ENCODE results near the gene HTR3A.

The HTR3A gene

DNA sequence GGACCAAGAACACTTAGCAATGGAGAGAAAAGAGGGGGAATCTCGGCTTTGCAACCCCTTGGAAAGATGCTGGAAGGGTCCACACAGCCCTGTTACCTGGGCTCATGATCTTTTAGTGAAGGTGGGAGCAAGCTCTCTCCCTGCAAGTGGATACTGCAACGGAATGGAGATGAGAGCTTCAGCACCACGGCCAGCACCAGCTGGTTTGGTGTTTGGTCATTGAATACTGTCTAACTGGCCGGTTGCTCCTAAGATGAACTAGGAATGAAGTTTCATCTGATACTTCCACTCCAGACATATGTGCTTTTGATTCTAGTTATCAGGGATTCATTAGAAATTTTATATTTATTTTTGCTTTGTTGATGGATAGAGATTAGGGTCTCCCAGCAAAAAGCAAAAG, 16.3 kb downstream of the HTR3A start:
- no peak for TF ChIP-seq ZNF274 (IDR thresholded peaks at IDR 0.05; ENCODE audit: low read depth, low read length)
- H3K4me3 ChIP-seq (ENCODE audit: low read length): no peak overlapping the region

- no peak overlapping the region for H3K4me3 ChIP-seq (ENCODE audit: low read length)
- no peak for TF ChIP-seq ZNF274 (IDR thresholded peaks at IDR 0.05; ENCODE audit: low read depth, low read length)
These were observed 17.0 kb downstream of the HTR3A start for GRCh38 chr11:113991718-113992458.

DNA sequence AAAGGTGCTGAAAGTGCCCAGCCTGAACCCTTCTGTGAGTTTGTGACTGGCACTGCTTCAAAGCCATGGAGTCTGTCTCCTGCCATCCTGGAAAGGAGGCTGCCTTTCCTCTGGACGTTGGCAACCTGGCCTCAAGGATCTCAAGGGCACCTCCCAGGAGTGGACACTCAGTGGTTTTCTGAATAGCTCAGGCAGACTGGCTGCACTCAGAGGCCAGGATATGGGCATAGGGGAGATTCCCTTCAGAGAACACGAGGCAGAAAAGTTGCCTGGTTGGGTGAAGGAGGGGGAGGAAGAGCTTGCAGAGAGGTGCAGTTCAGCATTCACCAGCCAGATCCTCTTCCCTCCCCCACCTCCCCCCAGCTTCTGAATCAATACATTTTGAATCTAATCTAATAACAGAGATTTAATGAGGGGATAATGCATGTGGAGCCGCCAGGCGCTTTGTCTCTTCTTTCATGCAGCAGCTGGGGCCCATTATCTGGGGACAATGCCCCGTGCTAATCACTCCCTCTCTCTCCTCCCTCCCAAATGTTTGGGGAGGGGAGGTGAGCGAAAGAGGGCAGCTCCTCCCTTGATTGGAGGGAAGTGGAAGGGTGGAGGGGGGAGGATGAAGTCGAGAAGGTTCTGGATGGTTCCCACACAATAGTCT, 17.7 kb downstream of the HTR3A start:
- H3K4me3 ChIP-seq (ENCODE audit: low read length): no peak overlapping the region
- no peak for TF ChIP-seq ZNF274 (IDR thresholded peaks at IDR 0.05; ENCODE audit: low read depth, low read length)

- H3K4me3 ChIP-seq (ENCODE audit: low read length): no peak overlapping the region
- no peak for TF ChIP-seq ZNF274 (IDR thresholded peaks at IDR 0.05; ENCODE audit: low read depth, low read length)
These were observed 19.4 kb downstream of the HTR3A start for GRCh38 chr11:113994077-113994954.

GRCh38 chr11:113997473-113997872, 22.6 kb downstream of the HTR3A start:
- no peak overlapping the region for H3K4me3 ChIP-seq (ENCODE audit: low read length)
- no peak for TF ChIP-seq ZNF274 (IDR thresholded peaks at IDR 0.05; ENCODE audit: low read depth, low read length)

- TF ChIP-seq ZNF274 (IDR thresholded peaks at IDR 0.05; ENCODE audit: low read depth, low read length): no peak
- H3K4me3 ChIP-seq (ENCODE audit: low read length): no peak overlapping the region
These were observed 23.7 kb downstream of the HTR3A start for GRCh38 chr11:113998574-113998973.

GRCh38 chr11:114000526-114000925, 25.6 kb downstream of the HTR3A start:
- no peak overlapping the region for H3K4me3 ChIP-seq (ENCODE audit: low read length)
- no peak for TF ChIP-seq ZNF274 (IDR thresholded peaks at IDR 0.05; ENCODE audit: low read depth, low read length)

DNA sequence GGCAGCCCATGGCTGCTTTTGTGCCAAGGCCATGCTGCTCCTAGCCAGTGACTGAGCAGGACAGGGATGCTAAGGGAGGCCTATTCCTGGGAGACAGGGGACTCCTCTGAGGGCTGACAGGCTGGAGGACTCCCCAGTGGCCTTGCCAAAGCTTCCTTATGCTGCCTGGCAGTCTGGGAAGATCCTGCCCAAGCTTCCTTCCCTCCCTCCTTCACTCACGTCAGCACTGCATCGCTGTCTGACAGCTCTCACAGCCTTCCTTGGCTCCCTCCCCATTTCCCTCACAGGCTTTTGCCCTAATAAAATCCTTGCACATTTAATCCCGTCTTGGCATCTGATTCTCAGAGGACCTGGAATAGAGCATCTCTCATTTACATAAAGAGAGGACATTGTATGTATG, 26.5 kb downstream of the HTR3A start:
- TF ChIP-seq ZNF274 (IDR thresholded peaks at IDR 0.05; ENCODE audit: low read depth, low read length): no peak
- no peak overlapping the region for H3K4me3 ChIP-seq (ENCODE audit: low read length)

GRCh38 chr11:114008331-114008730, 33.4 kb downstream of the HTR3A start:
- no peak overlapping the region for H3K4me3 ChIP-seq (ENCODE audit: low read length)
- no peak for TF ChIP-seq ZNF274 (IDR thresholded peaks at IDR 0.05; ENCODE audit: low read depth, low read length)

DNA sequence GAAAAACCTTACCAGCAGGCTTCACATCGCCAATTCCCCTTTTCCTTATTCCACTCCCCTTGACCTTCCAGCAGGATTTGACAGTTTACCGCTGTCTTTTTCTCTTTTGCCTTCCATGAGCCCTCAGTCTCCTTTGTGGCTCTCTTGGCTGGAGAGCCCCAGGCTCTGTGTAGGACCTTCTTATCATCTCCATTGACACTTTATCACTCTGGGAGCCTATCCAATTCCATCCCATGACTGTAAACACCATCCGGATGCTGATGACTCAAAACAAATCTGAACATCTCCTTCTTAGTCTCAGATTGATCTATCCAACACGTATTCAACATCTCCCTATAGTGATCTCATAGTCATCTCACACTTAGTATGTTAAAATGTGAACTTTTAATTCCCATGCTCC, 36.0 kb downstream of the HTR3A start:
- no peak overlapping the region for H3K4me3 ChIP-seq (ENCODE audit: low read length)
- TF ChIP-seq ZNF274 (IDR thresholded peaks at IDR 0.05; ENCODE audit: low read depth, low read length): no peak

DNA sequence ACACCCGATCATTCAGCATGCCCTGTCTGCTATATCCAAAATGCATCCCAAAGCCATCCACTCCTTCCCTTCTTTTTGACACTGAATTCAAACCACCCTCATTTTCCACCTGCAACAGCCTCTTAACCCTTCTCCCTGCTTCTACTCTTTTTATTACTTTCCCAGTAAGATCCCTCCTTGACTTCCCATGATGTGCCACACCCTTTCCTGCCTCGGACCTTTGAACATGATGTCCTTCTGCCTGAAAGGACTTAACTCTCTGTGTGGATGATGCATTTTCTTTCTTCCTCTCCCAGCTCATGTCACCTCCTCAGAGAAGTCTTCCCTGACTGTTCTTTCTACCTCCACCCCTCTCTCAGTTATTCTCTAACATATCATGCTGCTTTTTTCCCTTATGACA, 36.5 kb downstream of the HTR3A start:
- H3K4me3 ChIP-seq (ENCODE audit: low read length): no peak overlapping the region
- no peak for TF ChIP-seq ZNF274 (IDR thresholded peaks at IDR 0.05; ENCODE audit: low read depth, low read length)

GRCh38 chr11:114015117-114015516, 40.2 kb downstream of the HTR3A start:
- no peak for TF ChIP-seq ZNF274 (IDR thresholded peaks at IDR 0.05; ENCODE audit: low read depth, low read length)
- H3K4me3 ChIP-seq (ENCODE audit: low read length): no peak overlapping the region

GRCh38 chr11:114016986-114017385, 42.1 kb downstream of the HTR3A start:
- no peak for TF ChIP-seq ZNF274 (IDR thresholded peaks at IDR 0.05; ENCODE audit: low read depth, low read length)
- no peak overlapping the region for H3K4me3 ChIP-seq (ENCODE audit: low read length)

GRCh38 chr11:114017723-114018122, 42.8 kb downstream of the HTR3A start:
- no peak for TF ChIP-seq ZNF274 (IDR thresholded peaks at IDR 0.05; ENCODE audit: low read depth, low read length)
- no peak overlapping the region for H3K4me3 ChIP-seq (ENCODE audit: low read length)

DNA sequence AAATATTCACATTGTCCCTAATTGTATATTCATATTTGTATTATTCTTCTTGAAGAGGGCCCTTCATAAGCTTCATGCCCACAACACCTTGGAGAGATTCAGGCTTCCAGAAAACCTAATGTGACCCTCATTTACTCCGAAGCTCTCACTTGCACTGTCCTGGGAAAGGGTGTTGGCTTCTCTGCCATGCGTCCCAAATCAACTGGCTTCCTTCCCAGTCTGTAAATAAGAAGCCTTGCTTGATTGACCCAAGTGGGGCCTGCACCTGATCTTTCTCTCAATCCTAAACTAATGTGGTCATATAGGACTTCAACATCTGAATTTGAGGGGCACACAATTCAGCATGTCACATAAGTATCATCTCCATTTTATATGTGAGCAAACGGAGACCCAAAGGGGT, 44.1 kb downstream of the HTR3A start:
- no peak for TF ChIP-seq ZNF274 (IDR thresholded peaks at IDR 0.05; ENCODE audit: low read depth, low read length)
- H3K4me3 ChIP-seq (ENCODE audit: low read length): no peak overlapping the region
